SHP77 treated with DMSO at 0.1 percent for 48 hours (cell line): ENCODE data around the gene CRACR2A.

Source experiments
- DNase-seq: peaks from one replicate; lab custom pipeline; 2025; lab: John Stamatoyannopoulos, UW

The CRACR2A gene

GRCh38 chr12:3752096-3752709, 706 bp downstream of the CRACR2A start:
- no peak for DNase-seq

GRCh38 chr12:3751151-3752095, 1.5 kb downstream of the CRACR2A start:
- DNase-seq: no peak

GRCh38 chr12:3750616-3751015, 2.3 kb downstream of the CRACR2A start:
- no peak for DNase-seq

- no peak for DNase-seq
Measured at GRCh38 chr12:3748620-3749019, 4.3 kb downstream of the CRACR2A start.

- no peak for DNase-seq
Measured at GRCh38 chr12:3747976-3748619, 4.8 kb downstream of the CRACR2A start.

- DNase-seq: no peak
Measured at GRCh38 chr12:3747543-3747942, 5.4 kb downstream of the CRACR2A start.

- DNase-seq: no peak
Measured at GRCh38 chr12:3746758-3747157, 6.2 kb downstream of the CRACR2A start.

GRCh38 chr12:3745152-3745551, 7.8 kb downstream of the CRACR2A start:
- no peak for DNase-seq

GRCh38 chr12:3744229-3744901, 8.5 kb downstream of the CRACR2A start:
- no peak for DNase-seq

- no peak for DNase-seq
Measured at GRCh38 chr12:3743803-3744202, 9.1 kb downstream of the CRACR2A start.

- DNase-seq: no peak
Measured at GRCh38 chr12:3741882-3742672, 10.8 kb downstream of the CRACR2A start.

- no peak for DNase-seq
Measured at GRCh38 chr12:3740480-3741231, 12.3 kb downstream of the CRACR2A start.

GRCh38 chr12:3735432-3735831, 17.5 kb downstream of the CRACR2A start:
- no peak for DNase-seq

GRCh38 chr12:3732901-3733300, 20.0 kb downstream of the CRACR2A start:
- DNase-seq: no peak

- DNase-seq: no peak
Measured at GRCh38 chr12:3730111-3730510, 22.8 kb downstream of the CRACR2A start.

GRCh38 chr12:3728686-3729085, 24.2 kb downstream of the CRACR2A start:
- DNase-seq: no peak

- DNase-seq: no peak
Measured at GRCh38 chr12:3727877-3728632, 24.9 kb downstream of the CRACR2A start.

GRCh38 chr12:3727354-3727753, 25.6 kb downstream of the CRACR2A start:
- DNase-seq: no peak

GRCh38 chr12:3726456-3726855, 26.5 kb downstream of the CRACR2A start:
- no peak for DNase-seq
